Activated CD8-positive, alpha-beta memory T cell treated with anti-CD3 and anti-CD28 coated beads, Interleukin-2, amount 50 U/mL, for 1 hour (primary cell): ENCODE results near the gene AP4E1.
"Not testable (repeated sequence)": the region's sequence is repeated elsewhere in the genome, so short reads cannot be mapped to it uniquely, and the experiment has no call there.

Experiments used
- DNase-seq: peaks from one replicate; pipeline ENCODE4 v3.0.0-alpha.2; 2020; ENCODE audit errors: extremely low read depth

Gene AP4E1

DNA sequence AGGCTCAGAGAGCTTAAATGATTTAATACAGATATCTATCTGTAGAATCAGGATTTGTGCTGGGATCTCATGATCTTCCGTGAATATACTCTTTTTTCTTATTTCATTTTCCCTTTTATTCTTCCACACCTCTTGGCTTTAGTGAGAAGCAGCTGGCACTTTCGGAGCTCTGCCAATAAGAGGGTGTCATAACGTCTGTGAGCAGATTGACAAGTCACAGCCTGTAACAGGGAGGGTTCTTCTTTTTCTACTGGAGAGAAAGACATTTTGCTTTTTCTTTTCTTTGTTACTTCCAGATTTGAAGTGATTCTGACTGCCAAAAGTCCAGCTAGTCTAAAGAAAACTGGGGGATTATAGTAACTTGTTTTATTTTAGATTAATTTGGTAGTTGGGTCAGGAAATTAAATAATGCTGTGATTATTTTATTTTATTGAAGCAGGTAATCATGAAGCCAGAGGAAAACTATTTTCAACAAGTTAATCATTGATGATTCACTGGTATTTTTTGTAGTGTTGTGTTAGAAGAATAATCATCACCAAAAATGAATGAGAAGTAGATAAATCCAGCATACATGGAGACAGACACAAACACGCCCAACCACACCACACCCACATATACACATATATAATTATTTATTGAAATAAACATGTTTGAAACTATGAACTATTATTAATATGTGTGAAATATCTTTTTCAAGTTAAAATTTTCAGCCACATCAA is 116.4 kb downstream of the AP4E1 start:
- DNase-seq, result no peak

DNA sequence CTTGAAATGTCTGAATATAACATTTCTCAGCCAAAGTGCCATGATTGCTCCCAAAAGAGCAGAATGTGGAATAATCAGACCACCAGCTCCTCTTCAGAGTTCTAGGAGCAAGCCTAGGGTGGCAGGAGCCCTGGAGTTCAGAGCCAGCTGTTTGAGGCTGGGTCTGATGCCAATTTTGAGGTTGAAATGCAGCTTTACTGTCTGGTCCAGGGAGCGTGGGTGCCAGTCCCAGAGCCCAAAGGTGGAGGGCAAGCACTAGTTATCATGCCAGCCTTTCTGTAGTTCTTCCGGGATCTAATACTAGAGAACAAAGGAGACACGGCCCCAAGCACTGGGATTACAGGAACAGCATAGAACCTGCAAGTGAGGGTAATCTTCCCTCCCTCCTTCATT is 117.0 kb downstream of the AP4E1 start:
- no peak for DNase-seq

DNA sequence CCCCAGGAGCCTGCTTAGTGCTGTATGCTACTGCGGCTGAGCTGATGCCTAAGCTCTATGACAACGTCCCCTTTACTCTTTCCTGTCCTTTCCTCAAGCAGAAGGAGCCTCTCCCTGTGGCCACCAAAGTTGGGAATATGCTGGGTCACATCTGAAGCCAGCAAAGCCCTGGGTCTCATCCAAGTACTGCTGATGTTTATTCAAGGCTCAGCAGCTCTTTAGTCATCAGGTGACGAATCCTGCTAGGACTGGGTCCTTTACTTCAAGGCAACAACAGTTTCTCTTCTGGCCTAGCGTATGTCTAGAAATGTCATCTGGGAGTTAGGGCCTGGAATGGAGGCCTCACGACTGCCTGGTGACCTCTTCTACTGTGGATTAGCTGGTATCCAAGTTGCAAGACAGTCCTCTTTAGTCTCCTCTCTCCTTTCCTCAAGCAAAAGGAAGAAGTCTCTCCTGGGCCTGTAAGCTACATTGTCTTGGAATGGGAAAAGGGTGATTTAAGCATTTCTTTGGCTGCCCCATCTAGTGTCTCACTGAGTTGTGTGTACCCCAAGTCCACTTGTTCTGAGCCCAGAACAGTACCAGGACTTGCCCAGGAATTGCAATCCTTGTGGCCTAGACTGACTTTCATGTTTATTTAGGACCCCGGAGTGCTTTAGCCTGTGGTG is 122.3 kb downstream of the AP4E1 start:
- DNase-seq, result no peak

GRCh38 chr15:51037474-51037873 is 129.0 kb downstream of the AP4E1 start:
- DNase-seq, result not testable (repeated sequence)

- DNase-seq, result no peak
These were observed 129.9 kb downstream of the AP4E1 start for GRCh38 chr15:51038162-51038973.

DNA sequence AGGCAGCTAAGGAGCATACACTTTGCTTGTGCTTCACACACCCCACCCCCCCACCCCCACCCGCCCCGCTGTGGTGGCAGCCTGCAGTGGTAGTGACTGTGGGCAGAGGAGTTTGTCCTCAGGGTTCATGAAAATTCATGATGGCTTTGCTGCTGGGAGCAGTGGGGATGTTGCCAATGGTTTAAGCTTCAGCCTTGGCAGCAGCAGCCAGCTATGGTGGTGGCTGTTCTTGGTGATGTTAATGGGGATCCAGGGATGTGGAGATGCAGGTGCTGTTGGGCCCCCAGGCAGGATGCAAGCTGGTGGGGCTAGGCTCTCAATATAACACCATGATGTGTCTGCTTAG is 130.5 kb downstream of the AP4E1 start:
- no peak for DNase-seq

- DNase-seq, result no peak
These were observed 135.7 kb downstream of the AP4E1 start for GRCh38 chr15:51044037-51044727.

DNA sequence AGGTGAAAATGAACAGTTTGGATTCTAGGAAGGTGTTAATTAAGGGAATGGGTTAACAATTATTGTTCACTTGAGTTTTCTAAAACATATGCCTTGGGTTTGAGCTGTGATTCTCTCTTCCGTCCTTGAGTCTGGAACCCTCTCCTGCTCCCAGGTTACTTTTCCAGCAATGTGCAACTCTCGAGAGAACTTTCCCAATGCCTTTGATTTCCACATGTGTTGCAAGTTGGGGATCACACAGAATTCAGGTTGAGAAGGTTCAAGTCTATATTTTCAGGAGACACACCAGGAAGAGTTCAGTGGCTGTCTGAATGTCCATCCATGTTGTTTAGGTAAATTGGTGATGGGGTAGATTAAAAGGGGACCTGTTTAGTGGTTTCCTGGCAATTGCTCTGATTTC is 137.5 kb downstream of the AP4E1 start:
- no peak for DNase-seq

DNA sequence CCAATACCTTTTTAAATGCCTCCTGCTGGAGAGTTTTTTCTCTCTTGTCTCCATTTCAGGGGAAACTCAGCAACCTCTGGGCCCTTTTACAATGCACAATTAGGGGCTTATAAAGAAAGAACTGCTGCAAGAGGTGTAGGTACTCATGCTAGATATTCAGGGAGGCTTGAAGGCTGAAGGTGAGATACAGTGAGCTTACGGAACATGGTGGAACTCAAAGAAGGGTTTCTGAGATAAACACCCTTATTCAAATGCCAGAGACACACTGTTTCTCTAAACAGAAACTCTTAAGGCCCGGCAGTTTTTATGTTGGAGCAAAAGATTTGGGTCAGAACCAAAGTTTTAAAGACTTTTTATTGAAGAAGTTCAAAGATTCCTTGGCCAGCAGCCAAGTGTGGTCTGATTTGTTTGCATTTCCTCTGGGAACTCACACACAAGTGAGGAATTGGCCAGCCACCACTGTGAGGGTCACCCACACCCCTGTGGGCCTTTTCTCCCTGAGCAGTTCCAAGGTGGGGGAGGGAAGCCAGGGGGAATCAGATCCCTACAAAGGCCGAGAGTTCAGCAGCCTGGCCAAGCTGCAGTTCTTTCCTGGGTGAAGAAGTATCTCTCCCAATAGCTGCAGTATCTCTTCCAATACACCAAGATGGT is 138.4 kb downstream of the AP4E1 start:
- no peak for DNase-seq

DNA sequence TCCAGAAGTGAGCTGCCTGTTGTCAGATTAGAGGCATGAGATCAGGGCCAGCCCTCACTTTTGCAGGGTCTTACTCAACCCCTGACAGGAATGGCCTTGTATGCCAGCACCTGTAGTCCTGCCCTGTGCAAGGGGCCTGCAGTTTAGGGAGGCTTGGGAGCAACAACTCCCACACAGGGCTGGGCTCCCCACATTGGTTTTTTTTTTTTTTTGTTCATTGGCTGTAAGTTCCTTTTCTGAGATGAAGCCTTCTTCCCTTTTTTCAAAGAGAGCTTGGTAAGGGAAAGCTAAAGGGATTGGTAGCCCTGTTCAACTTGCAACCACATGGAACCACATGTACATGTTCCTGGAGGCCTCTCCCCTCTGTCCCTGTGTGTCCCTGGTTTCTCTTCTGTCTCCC is 139.8 kb downstream of the AP4E1 start:
- DNase-seq, result no peak

GRCh38 chr15:51049081-51049480 is 140.6 kb downstream of the AP4E1 start:
- DNase-seq, result no peak

DNA sequence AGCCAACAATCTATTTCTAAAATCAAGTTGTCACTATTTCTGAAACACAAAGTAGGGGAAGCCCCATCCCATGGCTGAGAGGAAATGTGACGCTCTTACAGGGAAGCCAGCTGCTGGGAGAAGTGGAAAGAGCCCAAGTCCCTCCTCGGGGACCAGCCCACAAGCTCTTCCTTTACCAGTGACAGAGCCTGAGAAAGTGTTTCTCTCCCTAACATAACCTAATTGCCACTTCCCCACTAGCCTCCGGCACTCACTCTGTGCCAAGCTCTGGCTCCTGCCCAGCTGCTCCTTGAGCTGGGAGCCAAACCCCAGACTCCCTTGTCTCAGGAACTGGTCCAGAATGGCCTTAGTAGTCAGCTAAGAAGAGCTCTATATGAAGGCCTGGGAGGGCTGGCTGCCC is 143.3 kb downstream of the AP4E1 start:
- no peak for DNase-seq

DNA sequence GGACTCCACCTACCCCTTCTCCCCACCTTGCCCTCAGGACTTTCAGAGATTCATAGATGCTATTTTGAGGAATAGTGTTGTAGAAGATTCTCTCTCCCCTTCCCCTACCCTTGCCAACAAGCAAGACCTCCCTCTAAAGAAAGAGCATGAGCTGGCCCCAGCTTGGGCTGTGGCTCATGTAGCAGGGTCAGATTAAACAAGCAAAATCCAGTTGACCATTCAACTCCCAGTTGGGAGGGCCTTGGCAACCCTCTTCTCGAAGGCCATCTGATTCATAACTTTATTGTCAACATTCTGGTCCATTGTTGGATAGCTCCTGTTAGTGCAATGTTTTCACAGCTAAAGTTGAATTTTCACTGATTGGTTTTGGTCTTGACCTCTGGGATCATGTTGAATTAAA is 145.1 kb downstream of the AP4E1 start:
- DNase-seq, result no peak

GRCh38 chr15:51054535-51054934 is 146.1 kb downstream of the AP4E1 start:
- DNase-seq, result no peak
